SIG-M5 treated with dmso at 0.1 percent for 504 hours (cell line): ENCODE results near the gene FRMD4B.
"Not testable (repeated sequence)": the region's sequence is repeated elsewhere in the genome, so short reads cannot be mapped to it uniquely, and the experiment has no call there.

Source experiments
- DNase-seq: peaks from one replicate; lab custom pipeline; 2025; ENCODE audit not compliant: unreplicated experiment; lab: John Stamatoyannopoulos, UW

Gene FRMD4B

DNA sequence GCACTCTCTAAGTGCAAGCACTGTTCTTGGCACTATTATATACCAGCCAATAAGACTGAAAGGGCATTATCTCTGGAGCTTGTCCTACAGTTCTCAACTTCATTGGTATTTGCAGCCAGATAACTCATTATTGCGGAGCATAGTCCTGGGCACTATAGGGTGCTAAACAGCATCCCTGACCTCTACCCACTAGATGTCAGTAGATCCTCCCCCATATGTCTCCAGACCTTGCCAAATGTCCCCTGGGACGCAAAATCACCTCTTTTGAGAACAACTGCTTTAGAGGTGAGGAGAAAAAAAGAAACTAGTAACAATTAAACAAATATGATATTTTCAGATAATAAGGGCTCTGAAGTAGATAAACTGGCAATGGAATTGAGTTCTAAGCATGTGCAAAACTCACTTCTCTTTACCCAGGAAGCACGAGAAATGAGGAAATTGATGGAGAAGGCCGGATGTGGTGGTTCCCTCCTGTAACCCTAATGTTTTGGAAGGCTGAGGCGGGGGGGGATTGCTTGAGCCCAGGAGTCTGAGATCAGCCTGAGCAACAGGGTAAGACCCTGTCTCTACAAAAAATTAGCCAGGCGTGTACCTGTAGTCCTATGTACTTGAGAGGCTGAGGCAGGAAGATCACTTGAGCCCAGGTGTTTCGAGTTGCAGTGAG lies 61.4 kb downstream of the FRMD4B start:
- DNase-seq: peak; percentile 44

DNA sequence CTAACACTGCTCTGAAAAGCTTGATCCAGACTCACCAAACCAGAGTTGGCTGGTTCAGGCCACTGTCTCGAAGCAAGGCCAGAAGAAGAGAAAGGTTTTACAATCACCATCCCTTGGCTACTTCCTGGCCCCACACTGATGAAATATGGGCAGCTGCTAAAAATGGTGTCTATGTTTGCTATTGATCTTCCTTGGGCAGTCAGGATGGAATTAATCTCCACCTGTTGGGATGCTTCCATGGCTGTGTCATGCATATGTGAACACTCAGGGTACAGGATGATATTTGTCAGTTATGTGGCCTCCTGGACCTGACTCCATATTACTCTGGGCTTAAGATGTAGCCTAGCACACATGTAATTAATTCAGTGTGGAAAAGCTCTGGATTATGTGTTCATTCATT lies 61.9 kb downstream of the FRMD4B start:
- DNase-seq: no peak

DNA sequence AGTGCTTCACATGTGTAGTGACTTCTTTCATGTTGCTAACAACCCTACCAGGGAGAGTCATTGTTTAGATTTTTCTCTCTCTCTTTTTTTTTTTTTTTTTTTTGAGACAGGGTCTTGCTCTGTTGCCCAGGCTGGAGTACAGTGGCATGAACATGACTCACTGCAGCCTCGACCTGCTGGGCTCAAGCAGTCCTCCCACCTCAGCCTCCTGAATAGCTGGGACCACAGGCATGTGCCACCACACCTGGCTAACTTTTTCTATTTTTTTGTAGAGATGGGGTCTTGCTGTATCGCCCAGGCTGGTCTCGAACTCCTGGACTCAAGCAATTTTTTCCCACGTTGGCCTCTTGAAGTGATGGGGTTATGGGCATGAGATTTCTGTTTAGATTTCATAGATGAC lies 63.4 kb downstream of the FRMD4B start:
- DNase-seq: not testable (repeated sequence)

DNA sequence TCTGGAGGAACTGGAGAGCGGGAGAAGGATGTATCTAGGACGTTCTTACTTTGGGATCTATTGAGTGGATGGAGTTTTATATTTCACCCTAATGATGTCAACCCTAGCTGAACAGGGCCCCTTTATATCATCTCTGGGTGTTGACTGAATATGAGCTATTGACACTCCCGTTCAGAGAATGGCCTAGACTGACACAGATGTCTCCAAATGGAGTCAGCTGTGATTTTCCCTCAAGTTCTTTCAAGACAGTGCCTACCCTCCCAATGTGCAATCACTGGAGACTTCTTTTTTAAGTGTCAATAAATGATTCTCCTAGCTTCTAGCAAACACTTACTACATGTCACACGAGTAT lies 63.8 kb downstream of the FRMD4B start:
- DNase-seq: no peak

DNA sequence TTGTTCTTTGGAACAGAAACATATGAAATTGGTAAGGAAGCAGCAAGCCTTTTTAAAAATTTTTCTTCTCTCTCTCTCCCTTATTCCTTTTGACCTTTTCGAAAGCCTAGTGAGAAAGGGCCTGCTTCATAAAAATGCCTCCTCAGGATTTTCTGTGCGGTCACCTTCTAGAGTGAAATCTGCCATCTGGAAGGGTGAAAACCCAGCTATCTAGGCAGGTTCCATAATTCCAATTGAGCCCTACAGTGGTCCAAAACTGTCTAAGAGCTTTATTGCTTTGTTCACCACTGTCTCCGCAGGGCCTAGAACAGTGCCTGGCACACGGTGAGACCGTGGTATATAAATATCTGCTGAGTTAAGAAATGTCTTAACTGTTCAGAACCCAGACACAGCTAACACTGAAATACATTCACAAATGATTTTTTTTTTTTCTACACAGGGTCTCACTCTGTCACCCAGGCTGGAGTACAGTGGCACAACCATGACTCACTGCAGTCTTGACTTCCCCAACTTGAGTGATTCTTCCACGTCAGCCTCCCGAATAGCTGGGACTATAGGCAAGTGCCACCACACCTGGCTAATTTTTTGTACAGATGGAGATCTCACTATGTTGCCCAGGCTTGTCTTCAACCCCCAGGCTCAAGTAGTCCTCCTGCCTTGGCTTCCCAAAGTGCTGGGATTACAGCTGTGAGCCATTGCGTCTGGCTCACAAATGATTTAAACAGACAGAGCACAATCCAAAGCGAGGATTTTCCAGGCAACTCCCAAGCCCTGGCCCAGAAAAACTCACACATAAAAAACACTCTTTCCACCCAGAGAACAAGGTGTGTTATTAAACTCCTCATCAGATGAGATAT lies 64.4 kb downstream of the FRMD4B start:
- no peak for DNase-seq

DNA sequence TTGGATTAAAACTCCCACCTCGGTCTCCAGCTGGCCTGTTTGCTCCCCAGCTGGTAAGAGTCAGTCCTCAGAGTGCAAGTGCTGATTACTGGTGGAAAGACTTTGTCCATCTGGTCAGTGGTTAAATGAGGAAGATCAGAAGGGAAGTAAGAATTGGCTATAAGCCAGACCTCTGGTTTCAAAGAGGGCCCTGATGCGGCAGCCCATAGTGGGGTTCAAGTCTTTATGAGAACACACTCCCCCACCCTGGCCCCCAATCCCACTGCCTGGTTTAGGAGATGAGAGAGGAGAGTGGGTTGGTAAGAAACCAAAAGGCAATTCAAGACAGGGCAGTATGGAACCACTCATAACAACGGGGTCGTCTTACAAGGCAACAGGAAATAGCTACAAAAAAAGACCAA lies 65.0 kb downstream of the FRMD4B start:
- DNase-seq: no peak

DNA sequence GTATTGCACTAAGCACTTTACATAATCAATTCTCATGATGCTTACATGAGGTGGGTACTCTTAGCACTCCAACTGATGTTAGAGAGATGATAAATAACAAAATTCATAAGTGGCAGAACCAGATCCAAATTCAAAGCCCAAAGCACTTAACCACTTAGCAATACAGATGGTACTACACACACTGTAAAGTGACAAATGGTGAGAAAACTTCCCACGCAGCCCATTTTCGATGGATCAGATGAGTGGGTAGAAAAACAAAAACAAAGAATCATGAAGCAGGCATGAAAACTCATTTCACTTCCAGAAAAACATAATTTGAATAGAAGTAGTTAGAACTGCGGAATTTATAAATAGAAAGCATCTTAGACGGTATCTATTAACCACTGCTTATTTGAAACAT lies 66.2 kb downstream of the FRMD4B start:
- DNase-seq: no peak

DNA sequence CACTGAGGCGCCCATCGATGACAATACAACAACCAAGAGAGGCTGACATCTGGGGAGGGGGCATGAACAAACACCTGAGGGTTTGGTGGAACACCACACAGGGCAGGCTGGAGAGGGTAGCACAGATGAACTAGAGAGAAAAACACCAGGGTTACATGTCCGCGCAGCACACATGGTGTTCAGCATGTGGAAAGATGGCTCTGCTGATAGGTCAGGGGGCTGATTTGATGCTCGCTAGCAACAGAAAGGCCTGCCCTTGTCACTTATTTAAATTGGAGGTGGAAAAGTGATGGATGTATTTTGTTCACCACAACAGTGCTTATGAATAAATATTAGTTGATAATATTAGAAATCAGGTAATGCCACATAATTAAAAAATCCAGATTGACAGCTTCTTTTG lies 67.5 kb downstream of the FRMD4B start:
- DNase-seq: no peak

DNA sequence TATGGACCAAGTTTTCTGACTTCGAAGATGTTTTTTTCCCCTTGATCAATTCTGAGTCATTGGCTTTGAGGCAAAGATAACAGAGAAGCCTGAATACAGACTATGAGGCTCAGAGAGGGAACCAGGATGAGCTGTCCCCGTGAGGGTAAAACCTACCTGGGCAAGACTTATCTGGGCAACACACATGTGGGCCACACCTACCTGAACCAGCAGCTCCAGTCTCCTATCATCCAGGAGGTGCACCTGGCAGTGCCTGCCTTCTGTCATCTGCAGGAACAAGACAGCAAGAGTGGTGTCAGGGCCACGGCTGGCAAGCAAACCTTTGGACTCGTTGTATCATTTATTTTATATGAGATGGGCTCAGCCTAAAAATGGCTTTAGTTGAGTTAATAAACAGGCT lies 72.6 kb downstream of the FRMD4B start:
- DNase-seq: no peak

DNA sequence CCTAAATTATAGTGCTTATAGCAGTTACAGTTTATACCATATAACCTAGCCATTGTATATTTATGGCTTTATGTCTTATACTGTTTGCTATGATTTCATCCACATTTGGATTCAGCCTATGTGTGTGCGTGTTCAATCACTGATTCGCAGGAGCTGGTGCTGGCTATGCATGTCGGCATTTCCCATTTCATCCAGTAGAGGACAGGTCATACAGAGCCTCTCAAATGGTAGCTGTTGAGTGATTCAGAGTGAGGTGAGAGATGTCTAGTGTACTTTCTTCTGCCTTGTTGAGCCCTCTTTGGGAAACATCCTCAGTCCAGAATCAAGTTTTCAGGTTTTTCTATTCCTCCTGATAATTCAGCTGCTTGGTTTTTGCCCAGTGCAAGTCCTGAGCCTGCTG lies 76.1 kb downstream of the FRMD4B start:
- peak; percentile 17 for DNase-seq

DNA sequence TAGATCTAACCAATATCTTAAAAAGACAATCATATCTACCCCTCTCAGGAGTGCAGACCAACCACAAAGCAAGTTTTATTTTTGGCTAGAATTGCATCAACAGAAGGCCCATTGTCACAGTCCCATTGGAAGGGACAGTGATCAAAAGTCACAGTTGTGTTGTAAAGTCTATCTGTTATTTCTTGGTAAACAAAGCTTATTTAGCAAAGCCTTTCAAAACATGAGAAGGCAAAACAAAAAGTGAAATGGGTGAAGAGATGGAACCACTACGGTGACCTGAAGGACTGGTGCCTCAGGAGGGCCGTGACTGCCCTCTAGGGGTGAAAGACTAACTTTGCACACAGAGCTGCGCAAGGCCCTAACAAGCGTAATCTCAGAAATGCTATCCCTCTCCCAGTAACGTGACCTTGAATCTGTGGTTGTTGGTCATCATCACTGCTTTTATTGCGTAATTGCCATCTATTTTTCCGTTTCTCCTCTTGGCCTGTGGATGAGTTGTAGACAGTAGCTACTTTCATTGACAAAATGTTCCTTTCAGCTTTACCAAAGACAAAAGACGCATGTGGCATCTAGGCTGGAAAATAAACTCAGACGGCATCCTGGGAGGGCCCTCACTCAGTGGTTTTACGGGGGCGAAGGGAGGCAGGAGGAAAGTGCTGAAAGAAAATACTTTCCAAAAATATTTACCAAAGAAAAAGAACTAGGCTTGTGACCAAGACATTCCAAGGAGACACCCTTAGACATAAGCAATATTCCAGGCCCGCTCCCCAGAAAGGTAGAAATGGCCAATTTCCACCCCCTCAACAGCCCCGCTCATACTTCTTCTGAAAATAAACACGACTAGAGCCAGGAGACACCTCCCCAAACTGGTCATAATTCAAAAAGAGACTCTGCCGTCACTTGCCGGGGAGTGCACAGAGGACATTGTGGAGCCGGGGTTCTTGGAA lies 79.4 kb downstream of the FRMD4B start:
- DNase-seq: peak; percentile 64

DNA sequence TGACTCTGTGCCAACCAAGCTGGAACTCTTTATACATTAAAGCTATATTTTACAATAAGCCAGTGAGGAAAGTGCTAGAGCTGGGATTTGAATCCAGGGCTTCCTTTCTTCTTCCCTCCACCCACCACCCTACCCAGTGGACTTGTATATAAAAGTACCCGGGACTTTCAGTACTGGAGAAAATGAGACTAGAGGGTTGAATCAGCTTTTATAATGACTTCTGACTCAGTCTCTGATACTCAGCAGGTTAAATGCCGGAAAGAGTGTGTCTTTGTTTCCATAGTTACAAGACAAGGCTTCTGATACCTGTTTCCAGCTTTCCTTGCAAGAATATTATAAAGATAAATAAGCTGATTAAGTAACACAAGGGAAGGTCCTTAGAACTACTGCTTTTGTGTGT lies 80.9 kb downstream of the FRMD4B start:
- DNase-seq: no peak

DNA sequence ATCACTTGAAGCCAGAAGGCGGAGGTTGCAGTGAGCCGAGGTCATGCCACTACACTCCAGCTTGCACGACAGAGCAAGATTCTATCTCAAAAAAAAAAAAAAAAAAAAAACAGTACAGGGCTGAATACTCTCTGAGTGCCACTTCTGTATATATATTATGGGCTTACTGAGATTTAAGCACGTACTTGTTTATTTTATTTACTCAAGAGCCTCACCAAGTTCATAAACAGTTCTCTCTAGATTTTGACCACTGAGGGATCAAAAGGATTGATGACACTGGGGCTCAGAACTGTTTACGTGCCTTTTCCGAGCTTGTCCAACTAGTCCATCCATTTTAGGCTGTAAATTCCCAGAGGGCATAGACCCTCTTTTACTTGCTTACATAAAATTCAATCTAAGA lies 81.5 kb downstream of the FRMD4B start:
- DNase-seq: no peak

DNA sequence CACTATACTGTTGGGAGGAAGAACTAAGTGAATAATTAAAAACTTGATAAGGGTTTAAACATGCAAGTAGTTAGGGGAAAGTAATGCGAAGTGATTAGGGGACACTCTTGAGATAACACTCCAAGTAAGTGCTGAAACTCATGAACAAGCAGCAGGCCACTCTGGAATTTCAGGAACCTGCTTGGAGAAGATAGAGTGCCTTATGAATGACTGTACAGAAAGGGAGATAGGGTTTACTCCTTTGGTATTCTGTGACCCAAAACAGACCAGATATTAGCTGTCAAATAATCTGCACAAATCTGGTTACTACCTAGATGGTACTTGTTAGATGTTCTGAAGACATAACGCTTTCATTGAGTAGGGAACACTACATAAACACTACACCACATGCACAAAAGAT lies 85.6 kb downstream of the FRMD4B start:
- DNase-seq: no peak

DNA sequence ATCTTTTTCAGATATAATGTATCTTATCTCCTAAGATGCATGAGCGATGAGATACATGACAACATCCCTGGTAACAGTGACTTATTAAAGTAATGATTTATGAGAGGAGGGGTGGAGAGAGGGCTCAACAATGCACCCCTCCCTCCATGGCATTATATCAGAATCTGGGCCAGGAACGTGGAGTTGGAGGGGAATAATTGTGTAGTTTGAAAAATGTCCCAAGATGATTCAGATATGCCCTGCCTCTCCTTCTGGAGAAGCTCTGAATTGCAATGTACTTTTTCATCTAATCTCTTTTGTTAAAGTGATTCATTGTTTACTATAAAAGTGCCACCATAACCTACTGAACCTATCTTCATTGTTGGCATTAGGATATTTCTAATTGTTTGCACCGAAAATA lies 86.5 kb downstream of the FRMD4B start:
- no peak for DNase-seq

DNA sequence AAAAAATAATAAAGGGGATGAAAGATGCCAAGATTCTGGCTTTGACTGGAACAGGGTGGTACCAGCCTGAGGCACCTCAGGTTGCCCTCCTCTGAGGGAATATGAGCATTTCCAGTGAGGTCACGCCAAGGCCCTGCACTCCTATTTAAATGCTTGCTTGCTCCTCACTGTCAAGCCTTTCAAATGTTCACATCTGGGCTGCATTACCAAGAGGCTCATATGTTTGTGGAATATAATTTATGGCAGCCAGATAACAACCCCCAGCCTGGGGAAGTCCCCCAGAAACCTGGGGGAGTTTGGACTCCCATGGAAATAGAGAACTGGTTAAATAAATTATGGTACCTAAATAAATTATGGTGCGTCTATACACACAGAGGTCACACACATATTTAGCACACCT lies 88.4 kb downstream of the FRMD4B start:
- no peak for DNase-seq

DNA sequence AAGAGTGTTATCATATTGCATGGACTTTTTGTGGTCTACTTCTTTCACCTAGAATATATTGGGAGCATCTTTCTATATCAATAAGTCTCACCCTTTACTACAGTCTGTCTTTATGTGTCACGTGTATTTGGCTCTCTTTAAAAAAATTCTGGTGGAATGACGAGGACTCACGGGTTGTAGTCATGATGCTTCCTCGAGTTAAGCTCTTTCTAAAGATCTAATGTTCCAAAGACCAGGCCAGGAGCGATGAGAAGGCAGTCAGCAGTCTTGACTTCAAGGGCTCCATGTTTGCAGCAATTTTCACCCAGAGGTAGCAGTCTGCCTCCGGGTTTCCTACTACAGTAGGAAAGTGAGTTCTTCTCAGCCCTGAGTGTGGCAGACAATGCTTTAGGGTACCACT lies 88.9 kb downstream of the FRMD4B start:
- DNase-seq: no peak

DNA sequence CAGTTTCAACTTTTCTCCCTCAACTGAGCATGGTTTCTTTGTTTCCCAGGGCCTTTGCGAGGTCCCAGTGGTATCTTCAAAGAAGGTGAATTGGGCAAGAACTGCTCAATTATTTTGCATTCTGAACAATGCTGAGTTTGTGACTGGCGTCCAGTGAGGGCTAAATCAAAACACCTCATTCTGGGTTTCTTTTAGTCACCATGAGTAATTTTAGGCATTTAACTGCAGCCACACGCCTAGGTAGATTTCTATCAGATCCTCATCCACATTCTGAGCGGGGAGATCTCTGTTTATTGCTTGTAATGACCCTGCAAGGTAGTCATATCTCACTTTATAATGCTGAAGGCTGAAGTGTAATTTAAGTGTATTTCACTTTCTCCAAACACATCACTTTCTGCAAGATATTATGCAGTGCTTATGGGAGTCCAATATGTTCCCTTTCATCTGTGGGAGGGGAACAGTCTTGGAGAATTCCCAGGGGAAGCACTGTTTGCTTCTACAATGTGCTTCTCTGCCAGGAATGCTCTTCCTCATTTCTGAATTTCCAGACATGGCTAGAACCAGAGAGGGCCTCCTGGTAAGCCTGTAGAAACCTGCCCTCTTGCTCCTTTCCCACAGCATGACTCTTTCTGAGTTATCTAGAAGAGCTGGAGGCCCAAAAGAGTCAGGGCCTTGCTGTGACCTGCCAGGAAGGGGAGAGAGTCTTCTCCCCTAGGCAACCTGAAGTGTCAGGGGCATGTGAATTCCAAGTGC lies 91.7 kb downstream of the FRMD4B start:
- no peak for DNase-seq

DNA sequence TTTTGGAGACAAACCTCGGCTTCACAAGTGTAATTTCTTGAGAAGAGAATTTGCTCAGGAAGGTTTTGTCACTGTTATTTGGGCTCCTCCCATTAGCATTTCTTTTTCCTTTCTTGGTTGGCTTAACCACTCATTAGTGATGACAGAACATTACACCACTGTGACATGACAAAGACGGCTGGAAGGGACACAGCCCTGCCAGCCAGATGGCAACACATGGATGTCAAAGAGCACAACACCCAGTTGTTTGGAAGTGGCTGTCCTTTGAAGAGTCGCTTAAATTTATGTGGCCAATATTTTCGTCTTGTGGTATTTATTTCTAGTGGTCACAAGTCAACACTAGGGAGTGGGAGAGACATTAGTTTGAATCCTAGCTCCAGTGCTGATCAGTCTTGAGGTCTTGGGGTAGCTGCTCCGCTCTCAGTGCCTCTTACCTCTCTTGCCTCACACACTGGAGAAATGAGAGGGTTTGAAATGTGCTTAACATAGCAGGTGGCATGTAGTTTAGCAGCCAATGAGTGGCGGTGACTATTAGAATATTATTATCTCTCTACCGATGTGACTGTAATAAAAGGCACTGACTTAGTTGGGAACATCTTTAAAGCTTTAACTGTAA lies 92.8 kb downstream of the FRMD4B start:
- no peak for DNase-seq

DNA sequence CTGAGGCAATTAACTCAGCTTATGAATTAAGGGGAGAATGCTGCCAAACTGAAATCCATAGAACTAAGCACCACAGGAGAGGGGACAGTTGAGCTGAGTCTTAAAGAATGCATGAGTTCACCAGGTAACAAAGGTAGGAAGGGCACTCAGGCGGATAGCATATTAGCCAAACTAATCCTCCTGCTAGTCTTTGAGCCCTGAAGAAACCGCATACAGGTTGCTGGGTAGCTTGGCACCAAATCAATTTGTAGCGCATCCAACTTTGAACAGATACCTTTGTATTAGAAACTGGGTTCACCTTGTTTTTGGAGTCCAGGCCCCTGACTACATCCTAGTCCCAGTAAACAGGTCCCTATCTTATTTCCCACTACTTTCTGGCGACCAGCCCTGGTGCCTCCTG lies 93.7 kb downstream of the FRMD4B start:
- DNase-seq: no peak

DNA sequence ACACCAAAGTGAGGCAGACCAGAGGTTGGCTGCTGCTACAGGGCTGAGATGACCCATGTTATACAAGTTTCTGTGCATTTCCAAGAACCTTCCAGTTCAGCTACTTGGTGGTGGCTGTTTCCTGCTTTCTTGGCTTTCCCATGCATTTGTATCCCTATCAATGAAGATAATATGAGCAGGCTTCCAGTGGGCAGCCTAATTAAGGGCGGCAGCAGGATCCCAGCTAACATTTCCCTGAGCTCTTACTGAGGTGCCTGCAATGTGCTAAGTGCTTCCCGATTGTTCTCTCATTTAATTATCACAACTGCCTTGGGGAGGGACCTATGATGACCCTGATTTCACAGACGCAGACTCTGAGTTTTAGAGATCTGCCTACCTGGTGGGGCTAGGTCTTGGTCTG lies 95.5 kb downstream of the FRMD4B start:
- DNase-seq: no peak
